Colon (tissue), 2 donors: Measurements from ENCODE around the gene FOXO3.

ENCODE experiments used
- FAIRE-seq: peaks from 2 replicates; lab custom pipeline; 2012; peaks lifted over from hg19 to GRCh38; lab: Jason Lieb, UNC
- donor health status: control.
- donor health status: control.

Gene FOXO3

DNA sequence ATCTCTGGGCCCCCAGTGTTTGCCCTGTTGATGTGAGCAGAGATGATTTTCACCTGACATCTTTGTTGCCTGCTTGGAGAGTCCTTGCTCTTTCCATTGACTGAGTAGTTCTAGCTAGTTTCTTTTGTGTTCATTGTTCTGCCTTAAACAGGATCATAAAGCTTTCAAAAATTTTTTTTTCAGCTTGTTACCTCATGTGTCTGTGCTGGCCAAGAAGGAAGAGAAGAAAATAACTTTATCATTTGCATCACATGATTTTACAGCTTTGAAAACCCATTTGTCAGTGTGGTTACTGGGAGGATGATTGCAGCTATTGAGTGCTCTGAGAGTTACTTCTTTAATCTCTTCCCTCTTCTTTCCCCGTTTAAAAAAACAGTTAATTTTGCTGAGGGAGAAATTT lies 16.0 kb downstream of the FOXO3 start:
- no peak for FAIRE-seq

DNA sequence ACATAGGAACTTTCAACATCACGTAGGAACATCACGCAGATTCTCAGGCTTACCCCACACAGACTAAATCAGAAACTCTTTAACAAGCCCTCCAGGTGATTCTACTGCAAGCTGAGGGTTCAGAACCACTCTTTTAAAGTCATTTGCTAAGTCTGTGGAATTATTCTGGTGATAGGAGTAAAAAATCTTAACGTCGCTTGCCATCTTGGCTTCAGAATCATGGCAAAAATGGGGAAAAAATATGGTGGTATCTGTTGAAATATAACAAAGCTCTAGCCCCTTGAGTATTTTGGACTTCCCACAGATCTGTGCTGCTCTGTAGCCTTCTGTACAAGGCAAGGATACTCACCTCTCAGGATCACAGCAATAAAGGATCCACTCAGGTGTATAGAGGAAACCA lies 17.4 kb downstream of the FOXO3 start:
- FAIRE-seq: no peak

DNA sequence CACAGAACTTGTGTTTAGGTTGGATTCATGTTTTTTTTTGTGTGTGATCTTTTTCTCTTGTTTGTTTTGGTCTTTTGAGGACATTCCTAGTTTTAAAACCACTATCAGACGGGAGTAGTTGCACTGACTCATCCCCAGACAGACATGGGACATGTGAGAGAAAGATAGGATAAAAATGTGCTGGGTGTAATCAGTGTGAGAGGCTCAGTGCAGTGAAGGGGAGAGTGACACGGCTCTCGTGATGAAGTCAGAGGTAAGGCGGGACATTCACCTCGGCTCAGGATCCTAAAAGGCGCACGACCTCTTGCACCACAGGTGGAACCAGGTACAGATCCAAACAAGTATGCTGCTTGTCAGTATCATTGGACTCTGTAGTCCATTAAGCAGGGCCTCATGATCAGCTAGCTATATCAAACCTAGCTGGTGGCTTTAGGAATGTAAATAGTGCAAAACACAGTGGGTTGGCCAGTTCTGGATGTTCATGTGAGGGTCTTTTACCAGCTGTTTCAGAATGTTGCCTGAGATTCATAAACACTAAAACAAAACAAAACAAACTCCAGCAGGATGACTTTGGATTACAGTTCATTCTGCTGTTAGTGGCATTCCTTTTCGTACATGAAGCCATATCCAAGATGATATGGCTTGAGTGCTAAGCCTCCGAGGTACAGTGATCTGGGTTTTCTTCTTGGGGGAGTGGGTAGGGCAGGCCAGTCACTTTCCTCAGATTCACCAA lies 18.0 kb downstream of the FOXO3 start:
- FAIRE-seq: no peak

DNA sequence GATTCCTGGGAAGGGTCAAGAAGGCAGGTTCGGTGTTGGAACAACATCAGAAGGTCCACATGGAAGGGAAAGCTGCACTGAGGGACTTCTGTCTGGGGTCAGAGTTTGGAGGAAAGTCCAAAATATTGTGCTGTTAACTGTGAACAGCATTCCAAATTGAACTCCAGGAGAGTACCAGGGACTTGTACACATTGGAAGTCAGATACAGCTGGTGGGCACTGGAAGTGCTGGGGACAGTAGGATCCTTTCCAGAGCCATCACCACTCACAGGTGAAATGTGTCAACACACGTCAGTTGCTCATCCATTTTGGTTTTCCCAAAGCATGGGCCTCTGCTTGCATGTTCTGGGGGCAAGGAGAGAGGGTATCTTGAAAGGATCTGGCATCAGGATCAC lies 18.6 kb downstream of the FOXO3 start:
- no peak for FAIRE-seq

DNA sequence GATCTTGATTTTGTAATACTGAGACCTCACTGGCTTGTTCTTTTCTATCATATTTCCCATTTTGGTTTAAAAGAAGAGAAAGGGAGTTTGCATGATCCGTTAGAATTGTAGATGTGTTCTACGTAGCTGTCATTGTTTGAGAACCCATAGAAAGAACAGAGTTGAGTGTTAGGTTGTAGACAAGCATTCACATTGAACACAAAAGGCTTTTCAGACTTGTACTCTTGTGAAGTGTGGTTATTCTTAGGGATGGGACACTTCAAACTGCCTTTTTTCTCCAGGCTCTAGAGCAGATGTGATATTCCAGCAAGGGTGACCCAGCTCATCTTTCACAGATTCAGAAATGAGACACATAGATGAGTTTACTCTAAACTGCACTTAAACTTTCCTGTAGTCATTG lies 19.9 kb downstream of the FOXO3 start:
- no peak for FAIRE-seq

DNA sequence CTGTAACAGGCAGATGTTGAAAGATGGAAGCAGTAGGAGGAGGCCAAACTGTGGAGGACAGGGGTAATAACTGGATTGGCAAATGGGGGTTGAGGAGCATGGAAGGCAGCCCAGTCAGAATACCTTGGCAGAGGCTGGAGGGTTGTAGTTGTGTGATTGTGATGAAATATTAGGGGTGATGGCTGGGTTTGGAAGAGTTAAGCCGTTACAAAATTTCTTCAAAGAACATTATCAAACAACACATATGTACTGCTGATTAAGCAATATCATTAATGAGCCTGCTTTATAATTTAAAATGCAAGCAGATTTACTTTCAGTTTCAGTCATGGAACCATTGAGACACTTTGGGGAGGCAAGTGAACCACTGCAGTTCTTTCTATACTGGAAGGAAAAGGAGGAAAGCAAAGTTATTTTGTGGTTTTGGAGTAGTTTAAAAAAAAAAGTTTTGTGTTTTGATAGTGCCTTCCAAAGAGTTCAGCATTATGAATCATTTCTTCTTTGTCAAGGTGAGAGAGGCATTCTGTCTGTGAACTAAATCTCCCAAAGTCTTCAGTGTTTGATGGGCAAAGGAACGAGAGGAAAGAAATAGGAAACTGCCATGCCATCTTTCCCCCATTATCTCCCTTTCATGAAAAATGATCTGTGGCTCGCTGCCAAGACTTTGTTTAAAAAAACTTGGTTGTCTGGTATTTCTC lies 20.7 kb downstream of the FOXO3 start:
- no peak for FAIRE-seq

DNA sequence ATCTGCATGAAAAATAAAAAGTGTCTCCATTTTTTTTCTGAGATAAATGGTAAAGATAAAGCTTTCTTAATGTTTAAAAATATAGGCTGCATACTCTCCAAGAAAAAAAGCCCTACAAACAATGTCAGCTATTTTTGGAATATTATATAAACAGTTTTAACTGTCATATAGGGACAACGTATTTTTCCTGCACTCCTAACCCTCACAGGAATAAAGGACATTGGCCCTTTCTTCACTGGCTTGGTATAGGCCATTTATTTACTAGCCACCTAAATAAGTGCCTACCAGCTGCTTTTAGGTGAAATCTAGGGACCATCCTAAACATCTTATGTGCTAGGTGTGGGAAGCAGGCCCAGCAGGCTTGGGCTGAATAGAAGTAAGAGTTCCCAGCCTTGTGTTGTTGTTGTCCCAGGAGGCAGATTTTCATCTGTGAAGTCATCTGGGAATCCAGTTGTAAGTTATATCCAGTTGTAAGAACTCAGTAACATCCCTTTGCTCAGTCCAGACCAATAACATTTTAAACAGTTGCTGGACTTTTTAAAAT lies 21.3 kb downstream of the FOXO3 start:
- no peak for FAIRE-seq

DNA sequence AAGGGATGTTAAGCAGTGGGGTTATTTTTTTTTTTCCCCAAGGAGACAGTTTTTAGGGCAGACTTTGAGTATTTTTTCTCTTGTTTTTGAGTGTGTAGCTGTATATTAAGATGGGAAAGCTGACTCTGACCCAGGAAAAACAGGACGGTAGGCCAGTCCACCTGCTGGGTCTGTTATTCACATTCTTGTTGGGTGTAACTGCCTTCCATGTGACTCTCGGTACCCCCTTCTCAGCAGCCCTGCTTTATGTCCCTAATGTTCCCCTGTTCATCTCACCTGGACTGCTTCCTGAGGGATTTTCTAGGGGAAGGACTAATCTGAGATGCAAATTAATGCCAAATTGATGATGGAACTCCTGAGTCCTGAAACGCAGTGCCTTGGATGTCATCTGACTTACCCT lies 21.9 kb downstream of the FOXO3 start:
- no peak for FAIRE-seq

DNA sequence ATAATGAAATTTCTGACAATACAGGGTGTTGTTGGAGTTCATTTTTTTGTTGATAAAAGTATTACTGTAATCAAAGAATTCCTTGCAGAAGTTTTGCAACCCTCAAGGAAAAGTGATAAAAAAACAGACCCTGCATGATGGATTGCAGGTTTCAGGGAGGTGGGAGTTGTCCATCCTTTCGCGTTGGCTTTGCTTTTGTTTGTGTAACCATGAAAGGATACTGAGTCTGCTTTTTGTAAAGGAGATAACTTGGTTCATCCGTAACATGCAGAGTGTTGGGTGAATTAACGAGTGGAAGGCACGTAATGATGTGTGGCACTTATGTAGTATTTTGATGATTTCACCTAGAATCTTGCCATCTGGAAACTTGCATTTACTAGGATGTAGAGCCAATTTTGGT lies 23.6 kb downstream of the FOXO3 start:
- no peak for FAIRE-seq

DNA sequence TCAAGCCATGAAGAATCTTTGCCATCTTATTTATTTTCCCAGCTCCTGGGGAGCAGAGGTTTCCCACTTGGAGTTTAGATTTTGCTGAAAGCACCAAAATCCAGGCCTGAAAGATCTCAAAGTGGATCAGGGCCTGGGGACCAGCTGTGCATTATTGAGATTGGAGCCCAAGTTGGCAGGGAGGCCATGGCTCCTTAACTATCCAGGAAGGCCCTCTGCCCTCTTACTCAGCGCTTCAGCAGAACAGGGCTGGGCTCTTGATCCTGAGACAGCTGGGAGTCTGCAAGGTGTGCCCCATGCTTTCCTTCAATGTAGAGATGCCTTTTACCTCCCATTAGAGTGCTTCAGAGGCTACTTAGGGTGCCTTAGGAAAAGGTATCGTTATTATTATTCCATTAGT lies 24.6 kb downstream of the FOXO3 start:
- FAIRE-seq: no peak

DNA sequence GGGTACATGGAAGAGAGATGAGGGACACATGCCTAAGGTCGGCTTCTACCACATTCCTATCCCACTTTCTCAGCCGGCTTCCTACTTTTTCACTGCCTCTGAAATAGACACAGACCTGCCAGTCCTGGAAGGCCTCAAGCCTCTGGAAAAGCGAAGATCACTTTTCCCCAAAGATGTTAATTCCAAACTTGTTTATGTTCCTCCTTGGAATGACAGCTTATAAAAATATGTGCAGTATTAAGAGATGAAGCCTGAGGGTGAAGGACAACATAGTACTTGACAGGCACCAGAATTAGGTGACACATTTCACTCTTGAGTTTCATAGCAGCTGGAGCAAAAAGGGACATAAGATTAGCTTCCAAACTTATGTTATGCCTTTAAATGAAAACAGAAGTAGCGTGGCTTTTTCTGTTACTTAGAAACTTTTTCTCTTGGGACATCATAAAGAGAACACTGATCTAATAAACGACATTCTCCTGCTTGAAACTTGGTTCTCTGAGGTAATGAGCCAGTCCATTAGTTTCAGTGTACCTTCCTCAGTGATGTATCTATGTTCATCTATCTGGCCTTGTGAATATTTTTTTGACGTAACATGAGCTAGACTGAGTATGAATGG lies 25.3 kb downstream of the FOXO3 start:
- no peak for FAIRE-seq

DNA sequence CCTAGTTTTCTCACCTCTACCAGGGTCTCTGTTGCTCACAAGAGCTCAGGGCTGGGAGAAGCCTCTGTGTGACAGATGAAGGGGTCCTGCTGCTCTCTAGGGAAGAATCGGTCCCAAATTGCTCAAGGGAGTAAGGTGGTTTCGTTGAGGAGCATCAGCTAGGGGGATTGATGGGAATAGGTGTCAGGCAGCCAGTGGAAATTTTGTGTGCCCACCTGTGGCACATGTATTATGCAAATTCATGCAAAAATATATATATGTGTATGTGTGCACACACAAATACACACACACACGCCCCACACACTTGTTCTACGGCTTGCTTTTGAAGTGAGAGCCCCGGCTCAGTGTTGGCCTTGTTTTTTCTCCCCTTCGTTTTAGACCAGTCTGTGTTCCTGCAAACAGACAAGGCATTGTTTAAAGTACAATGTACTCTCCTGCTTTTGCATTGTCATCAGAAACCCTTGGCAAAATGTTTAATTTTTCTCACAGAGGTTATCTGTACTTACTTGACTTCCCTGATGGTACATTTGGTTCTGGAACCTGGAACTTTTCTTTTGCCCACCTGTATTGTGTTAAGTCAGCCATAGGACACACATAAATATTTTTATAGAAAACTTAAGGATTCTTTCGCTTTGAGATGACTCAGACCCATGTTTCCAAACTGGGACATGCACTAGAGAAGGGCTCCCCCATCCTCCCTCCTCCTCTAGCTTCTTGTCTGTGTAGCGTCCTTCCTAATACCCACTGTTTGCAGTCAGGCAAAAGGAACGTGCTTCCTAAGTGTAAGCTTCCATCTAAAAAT lies 26.7 kb downstream of the FOXO3 start:
- no peak for FAIRE-seq

DNA sequence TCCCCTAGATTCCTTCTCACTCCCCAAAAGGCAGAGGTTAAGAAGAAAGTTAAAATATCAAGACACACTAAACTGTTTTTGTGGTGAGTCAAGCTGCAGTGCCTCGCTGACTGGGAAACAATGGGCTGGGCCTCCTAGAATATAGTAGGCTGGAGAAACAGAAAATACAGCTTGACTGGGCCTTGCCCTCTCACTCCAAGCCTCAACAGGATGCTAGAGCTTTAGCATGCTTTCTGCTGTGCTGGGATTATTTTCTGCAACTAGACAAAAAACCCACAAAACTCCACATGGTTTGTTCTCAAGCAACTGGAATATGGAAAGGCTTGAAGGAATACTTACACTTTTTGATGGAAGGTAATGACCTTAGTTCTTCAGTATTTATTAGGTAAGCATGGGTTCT lies 27.9 kb downstream of the FOXO3 start:
- FAIRE-seq: no peak

DNA sequence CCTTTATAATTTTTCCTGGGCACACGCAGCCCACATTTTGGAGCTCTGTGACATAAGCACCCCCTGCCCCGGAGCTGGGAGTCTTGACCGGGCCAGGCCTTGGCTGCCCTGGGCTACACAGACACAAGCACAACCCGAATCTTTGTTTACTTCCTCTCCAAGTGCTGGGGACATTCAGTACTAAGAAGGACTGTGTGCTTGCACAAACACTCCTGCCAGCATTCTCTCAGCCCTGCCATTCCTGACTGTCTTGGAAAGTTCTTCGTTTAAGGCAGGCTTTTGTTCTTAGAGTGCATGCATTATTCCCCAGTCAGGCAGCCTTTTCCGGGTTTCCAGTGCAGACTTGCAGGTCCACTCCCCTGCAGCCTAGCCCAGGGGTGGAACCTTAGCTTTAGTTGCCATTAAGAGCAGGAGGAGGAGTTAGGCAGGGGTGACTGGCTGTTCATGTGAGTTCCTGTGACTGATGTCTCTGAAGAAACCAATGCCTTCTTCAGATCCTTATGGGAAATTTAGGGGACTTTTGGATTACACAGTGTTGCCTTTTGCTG lies 28.6 kb downstream of the FOXO3 start:
- FAIRE-seq: no peak

DNA sequence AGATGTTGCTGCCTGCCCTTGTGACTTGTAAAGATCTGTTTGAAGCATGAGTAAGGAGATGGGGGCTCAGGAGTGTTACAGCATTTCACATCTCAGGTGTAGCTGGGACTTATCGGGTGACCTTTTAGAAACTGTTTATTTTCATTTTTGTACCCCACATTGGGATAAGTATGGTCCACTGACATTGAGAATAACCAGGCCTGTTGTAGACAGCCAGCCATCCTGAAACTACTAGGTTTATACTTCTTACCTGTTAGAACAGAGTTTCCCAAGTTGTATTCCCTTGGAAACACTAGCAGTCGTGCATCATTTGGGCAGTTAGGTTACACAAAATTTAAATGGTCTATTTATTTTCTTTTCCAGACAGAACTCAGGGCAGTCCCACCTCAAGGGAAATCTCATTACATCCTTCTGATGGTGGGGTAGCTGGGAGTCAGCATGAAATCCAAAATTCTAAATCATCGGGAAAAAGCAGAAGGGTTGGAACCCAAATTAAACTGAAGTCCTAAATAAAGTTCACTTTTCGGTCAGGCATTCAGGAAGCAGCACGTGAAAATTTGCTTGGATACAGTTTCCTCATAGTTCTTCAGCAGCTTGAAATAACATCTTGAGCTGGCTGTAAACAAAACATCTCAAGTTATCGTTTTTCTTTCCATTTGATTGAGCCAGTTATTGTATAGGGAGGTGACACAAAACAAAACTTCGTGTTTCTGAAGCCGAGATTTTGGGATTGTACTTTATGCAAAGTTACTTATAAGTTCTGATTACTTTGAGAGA lies 30.5 kb downstream of the FOXO3 start:
- FAIRE-seq: no peak

DNA sequence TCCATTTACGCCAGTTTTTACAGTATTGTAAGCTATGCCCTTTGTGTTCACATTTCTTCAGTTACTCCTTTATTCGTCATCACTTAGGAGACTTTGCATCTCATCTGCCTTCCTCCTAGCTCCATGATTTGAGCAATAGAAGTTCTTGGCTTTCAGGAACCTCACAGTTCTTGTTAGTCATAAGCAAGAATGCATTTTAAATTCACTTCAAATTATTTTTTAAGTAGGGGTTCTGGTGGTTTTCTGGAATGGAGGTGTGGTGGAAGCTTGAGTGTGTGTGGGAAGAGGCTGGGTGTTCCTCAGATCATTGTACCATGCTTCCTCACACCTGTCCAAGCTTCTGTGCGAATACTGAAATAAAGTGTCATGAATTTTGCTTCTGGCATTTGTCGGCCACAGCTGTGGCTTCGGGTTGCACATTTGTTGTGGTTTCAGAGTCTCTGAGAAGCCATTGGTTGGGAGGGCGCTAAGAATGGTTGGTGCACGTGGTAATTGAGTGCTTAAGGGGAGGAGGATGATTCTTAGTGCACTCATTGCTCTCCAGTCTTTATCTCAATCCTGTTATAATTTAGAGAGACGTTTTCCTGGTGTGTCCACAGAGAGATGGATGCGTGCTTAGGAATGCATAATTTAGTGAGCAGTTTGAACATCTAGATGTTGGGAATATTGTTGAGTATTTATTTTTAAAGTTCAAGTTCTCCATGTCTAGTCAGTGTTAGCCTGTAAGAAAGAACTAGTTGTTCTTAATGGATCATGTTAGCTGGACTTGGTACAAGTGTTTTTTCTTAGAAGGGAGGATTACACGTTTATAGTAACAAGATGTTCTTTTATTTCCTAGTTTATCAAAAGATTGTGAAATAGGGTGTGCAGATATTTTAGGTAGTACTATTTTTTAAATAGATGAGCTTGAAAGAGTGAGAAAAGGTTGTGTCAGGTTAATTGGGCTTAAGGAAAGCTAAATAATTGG lies 31.9 kb downstream of the FOXO3 start:
- FAIRE-seq: no peak

DNA sequence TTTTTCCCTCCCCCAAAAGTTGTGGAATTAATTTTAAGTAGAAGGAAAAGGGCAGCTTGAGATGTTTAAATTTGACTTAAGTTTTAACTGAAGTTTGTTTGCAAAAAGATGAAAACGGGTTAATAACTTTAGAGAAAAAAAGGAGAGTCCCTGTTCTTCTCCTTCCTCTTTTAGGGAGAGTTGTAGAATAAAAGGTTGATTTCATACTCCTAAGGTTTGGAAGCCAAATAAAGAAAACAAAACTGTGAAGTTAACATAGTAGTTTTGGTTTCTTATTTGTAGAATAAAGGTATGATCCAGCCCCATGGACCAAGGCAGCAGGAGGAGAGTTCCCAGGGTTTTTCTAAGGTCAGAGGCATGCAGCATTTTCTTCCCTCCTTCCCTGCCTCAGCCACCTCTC lies 33.4 kb downstream of the FOXO3 start:
- no peak for FAIRE-seq

DNA sequence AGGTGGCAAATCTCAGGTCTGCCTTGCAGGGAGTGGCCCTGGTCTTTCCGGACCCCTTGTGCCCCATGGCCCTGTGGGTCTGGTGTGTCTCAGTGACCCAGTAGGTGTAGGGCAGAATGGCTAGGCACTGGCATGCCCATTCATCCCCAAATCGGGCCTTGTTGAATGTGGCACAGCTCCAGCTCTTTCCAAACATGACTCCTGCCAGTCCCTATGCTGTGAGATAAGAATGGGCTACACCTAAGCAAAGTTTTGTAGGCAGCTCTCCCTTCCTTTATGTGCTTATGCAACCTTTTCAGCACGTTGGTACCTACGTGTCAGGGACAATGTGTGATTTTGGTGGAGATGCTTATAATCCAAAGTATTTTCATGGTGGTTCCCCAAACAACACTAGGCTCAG lies 33.9 kb downstream of the FOXO3 start:
- FAIRE-seq: no peak

DNA sequence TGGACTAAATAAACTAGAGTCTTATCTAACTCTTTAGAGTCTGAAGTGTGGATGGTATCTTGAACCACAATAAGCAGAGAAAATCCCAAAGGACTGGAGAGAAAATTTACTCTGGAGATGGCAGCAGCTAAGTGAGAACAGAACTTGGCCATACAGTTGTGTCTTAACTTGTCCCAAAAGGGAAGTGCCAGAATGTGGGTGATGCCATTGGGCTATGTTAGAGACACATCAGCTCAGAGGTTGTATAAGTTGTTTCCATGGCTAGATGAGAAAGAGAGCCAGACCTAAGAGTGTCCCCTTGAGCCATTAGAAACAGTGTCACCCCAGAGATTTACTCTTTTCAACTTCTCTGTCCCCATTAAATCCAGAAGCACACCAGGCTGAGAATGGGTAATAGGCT lies 36.2 kb downstream of the FOXO3 start:
- no peak for FAIRE-seq
